LNCaP clone FGC (cell line): ENCODE results near the gene EPX.

Experiments
- DNase-seq: peaks from one replicate; pipeline ENCODE4 v3.0.0-alpha.2; 2011; ENCODE audit warnings: low read depth
- H3K4me3 ChIP-seq: 2 replicates; pipeline ENCODE4 v1.5.1; 2011; ENCODE audit warnings: mild to moderate bottlenecking, low read depth, low read length, control low read depth
- CTCF ChIP-seq: IDR thresholded peaks from 2 replicates; pipeline ENCODE4 v1.5.1; 2012; ENCODE audit warnings: mild to moderate bottlenecking; ENCODE audit not compliant: control insufficient read depth, insufficient read depth; ENCODE audit errors: extremely low read depth

The EPX gene

GRCh38 chr17:58249270-58250133 lies 57.0 kb downstream of the EPX start:
- no peak overlapping the region for H3K4me3 ChIP-seq
- peak; percentile 74 for TF ChIP-seq CTCF
- DNase-seq = no peak

- no peak for DNase-seq
- no peak overlapping the region for H3K4me3 ChIP-seq
- no peak for TF ChIP-seq CTCF
These were observed 58.0 kb downstream of the EPX start for GRCh38 chr17:58250344-58251011.

GRCh38 chr17:58252141-58252540 lies 59.6 kb downstream of the EPX start:
- no peak for TF ChIP-seq CTCF
- no peak overlapping the region for H3K4me3 ChIP-seq
- no peak for DNase-seq

DNA sequence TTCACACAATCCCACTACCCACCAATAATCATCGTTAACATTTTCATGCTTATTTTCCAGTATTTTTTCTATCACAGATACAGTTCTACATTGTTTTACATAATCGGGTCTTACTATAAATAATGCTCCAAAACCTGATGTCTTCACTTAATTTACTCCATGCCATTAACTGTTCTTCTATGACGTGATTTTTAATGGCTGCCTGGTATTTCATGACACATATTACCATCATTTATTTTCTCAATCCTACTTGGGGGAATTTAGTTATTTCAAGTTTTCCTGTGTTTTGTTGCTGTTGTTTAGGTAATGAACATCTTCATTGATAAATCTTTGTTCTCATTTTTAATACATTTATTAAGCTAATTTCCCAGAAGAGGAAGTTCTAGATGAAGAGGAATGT lies 60.6 kb downstream of the EPX start:
- DNase-seq = no peak
- TF ChIP-seq CTCF = no peak
- H3K4me3 ChIP-seq = no peak overlapping the region
